Tibial nerve (tissue), 3 donors: ENCODE data around the gene CPSF7.

Experiments
- POLR2A ChIP-seq, 2 donors: fragments of 450-650 bp; IDR thresholded peaks; one replicate each; pipeline ENCODE4 v1.6.1; 2017; ENCODE audit warnings: antibody characterized with exemption in 2 of 2, mild to moderate bottlenecking in 2 of 2, moderate library complexity in 2 of 2
- TF ChIP-seq, protein P1 (sequence below), 5 experiments: fragments of 200-600 bp in 3 of 5; fragments of 450-650 bp in 2 of 5; sonication (generic) in 3 of 5; IDR thresholded peaks; one replicate each; pipeline ENCODE4 v1.5.1; 2016 to 2019; ENCODE audit warnings: antibody characterized with exemption in 5 of 5, mild to moderate bottlenecking in 3 of 5, moderate library complexity in 2 of 5

DNA sequence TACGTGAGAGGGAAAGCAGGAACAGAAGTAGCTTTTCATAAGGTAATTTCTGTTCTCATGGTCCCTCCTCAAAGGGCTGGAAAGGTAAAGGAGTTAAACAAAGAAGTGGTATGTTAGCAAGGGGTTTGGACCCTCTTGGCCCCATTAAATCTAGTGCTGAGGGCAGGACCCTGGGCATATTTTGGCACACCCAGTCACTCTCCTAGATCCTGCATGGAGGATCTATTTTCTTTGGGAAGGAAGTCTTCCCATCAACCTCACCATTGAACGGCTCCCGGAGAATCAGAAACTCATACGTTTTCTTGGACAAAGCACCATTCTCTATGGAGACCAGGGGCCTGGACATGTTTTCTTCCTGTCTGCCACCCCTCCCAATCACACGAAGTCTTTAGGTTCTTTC is 25.7 kb downstream of the CPSF7 start:
- TF ChIP-seq, protein P1, sequence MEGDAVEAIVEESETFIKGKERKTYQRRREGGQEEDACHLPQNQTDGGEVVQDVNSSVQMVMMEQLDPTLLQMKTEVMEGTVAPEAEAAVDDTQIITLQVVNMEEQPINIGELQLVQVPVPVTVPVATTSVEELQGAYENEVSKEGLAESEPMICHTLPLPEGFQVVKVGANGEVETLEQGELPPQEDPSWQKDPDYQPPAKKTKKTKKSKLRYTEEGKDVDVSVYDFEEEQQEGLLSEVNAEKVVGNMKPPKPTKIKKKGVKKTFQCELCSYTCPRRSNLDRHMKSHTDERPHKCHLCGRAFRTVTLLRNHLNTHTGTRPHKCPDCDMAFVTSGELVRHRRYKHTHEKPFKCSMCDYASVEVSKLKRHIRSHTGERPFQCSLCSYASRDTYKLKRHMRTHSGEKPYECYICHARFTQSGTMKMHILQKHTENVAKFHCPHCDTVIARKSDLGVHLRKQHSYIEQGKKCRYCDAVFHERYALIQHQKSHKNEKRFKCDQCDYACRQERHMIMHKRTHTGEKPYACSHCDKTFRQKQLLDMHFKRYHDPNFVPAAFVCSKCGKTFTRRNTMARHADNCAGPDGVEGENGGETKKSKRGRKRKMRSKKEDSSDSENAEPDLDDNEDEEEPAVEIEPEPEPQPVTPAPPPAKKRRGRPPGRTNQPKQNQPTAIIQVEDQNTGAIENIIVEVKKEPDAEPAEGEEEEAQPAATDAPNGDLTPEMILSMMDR (IDR thresholded peaks at IDR 0.05): no peak
- TF ChIP-seq POLR2A (IDR thresholded peaks at IDR 0.05): no peak
